ENCODE measurements around the gene SLC19A1.

The SLC19A1 gene

DNA sequence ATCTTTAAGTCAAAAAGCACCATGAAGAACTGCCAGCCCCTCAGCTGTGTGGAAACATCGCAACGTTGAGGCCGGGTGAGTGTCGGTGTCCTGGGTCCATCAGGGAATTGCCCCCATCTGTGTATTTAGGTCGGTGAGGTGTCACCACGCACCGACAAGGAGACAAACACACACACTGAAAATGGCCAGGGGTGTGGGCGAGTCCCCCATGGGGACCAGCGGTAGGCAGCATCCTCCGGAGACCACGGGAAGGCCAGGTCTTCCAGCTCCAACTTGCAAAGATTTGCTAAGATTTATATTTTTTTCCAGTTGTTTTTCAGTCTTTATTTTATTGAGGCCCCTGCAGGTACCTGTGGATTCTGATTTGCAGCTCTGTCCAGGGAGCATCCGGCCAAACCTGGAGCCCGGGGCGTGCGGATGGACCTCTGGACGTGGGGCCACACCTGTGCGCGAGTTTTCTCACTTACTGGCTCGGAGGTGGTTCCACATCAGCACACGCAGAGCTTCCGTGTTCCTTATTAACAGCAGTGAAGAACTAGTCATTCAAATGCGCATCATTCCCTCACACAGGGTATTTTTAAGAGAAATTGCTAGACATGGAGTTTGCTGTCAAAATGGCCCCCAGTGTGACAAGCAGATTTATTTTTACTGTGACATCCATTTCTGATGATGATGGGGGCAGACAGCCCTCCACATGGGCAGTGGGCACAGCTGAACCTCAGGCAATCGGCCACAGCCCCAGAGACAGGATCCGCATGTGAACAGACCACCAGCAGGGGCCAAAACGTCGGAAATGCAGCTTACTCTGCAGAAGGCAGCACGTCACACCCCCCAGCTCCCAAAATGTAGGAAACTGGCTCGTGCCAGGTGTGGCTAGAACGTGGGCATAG lies 17.2 kb upstream of the SLC19A1 start:
- H3K4me3 ChIP-seq (ENCODE audit: low read depth in 1 of 2, low read length in 2 of 2), result no peak overlapping the region

DNA sequence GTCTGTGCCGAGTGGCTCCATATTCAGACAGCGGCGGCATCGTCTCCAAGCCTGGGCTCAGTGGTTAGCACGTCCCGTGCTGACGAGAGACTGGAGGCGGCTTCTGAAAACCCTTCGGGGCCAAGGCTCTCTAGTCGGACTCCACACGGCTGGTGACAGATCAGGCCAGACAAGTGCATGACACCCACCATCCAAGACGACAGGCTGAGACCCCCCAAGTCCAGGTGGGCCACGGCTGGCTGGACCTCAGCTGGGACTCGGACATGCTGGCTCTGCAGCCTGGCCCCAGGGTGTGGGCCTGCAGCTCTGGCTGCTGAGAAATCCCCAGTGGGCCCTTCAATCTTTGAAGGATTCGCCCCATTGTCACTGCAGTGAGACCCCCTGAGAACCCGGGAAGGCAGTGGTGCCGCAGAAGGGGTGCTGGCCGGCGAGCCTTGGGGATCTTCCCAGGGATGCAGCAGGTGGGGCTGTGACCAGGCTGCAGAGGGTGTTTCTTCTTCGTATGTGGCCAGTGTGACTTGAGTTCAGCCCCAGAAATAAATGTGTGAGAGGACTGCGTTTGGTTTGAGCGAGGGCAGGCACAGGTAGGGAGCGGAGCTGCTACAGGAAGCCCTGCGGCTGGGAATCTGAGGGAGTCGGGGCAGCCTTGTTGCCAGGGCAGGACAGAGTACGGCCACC lies 15.9 kb upstream of the SLC19A1 start:
- H4K20me1 ChIP-seq (ENCODE audit: insufficient read depth, low read length), result no peaks in the 10 kb centered on the region
- H2AFZ ChIP-seq (ENCODE audit: low read depth, low read length), result no peak overlapping the region
- H3K4me1 ChIP-seq (ENCODE audit: insufficient read depth, low read length), result peaks cover 7% of the 10 kb centered on the region
- no peak overlapping the region for H3K27ac ChIP-seq (ENCODE audit: low read length)
- no peaks in the 10 kb centered on the region for H3K79me2 ChIP-seq (ENCODE audit: insufficient read depth, low read length)
- no peak for DNase-seq
- H3K4me2 ChIP-seq (ENCODE audit: insufficient read depth, low read length), result no peak overlapping the region
- no peak overlapping the region for H3K4me3 ChIP-seq (ENCODE audit: low read depth in 1 of 2, low read length in 2 of 2)
- no peaks in the 10 kb centered on the region for H3K36me3 ChIP-seq (ENCODE audit: insufficient read depth, low read length)
- H3K9ac ChIP-seq (ENCODE audit: low read depth, low read length), result no peak overlapping the region
- TF ChIP-seq, protein P1, sequence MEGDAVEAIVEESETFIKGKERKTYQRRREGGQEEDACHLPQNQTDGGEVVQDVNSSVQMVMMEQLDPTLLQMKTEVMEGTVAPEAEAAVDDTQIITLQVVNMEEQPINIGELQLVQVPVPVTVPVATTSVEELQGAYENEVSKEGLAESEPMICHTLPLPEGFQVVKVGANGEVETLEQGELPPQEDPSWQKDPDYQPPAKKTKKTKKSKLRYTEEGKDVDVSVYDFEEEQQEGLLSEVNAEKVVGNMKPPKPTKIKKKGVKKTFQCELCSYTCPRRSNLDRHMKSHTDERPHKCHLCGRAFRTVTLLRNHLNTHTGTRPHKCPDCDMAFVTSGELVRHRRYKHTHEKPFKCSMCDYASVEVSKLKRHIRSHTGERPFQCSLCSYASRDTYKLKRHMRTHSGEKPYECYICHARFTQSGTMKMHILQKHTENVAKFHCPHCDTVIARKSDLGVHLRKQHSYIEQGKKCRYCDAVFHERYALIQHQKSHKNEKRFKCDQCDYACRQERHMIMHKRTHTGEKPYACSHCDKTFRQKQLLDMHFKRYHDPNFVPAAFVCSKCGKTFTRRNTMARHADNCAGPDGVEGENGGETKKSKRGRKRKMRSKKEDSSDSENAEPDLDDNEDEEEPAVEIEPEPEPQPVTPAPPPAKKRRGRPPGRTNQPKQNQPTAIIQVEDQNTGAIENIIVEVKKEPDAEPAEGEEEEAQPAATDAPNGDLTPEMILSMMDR (IDR thresholded peaks at IDR 0.05; ENCODE audit: borderline replicate concordance, extremely low read depth, low read length, poor library complexity, severe bottlenecking), result no peak
- no peak for TF ChIP-seq EZH2 (IDR thresholded peaks at IDR 0.05; ENCODE audit: borderline replicate concordance, low read depth, low read length, severe bottlenecking)
- H3K9me3 ChIP-seq (ENCODE audit: insufficient read depth, low read length, severe bottlenecking), result no peaks in the 10 kb centered on the region
- H3K27me3 ChIP-seq (ENCODE audit: insufficient read depth, low read length, poor library complexity), result no peaks in the 10 kb centered on the region
- ATAC-seq (ENCODE audit: insufficient read depth, low read depth), result no peak

More for the DNA sequence above, 17.2 kb upstream of the SLC19A1 start:
- Histone ChIP-seq H4K20me1 (ENCODE audit: insufficient read depth, low read length) (no peaks in the 10 kb centered on the region), H3K4me2 (ENCODE audit: insufficient read depth, low read length) (no peak overlapping the region), H3K9me3 (ENCODE audit: insufficient read depth, low read length, severe bottlenecking) (no peaks in the 10 kb centered on the region), H3K4me1 (ENCODE audit: insufficient read depth, low read length) (peaks cover 4% of the 10 kb centered on the region; the same call in 1 of the 2 replicates), H3K36me3 (ENCODE audit: insufficient read depth, low read length) (no peaks in the 10 kb centered on the region), H3K27ac (ENCODE audit: low read length) (no peak overlapping the region), H3K79me2 (ENCODE audit: insufficient read depth, low read length) (no peaks in the 10 kb centered on the region), H3K9ac (ENCODE audit: low read depth, low read length) (no peak overlapping the region), H2AFZ (ENCODE audit: low read depth, low read length) (no peak overlapping the region), H3K27me3 (ENCODE audit: insufficient read depth, low read length, poor library complexity) (no peaks in the 10 kb centered on the region)
- ATAC-seq (ENCODE audit: insufficient read depth, low read depth) (no peak), DNase-seq (no peak)
- TF ChIP-seq, protein P1 (IDR thresholded peaks at IDR 0.05; ENCODE audit: borderline replicate concordance, extremely low read depth, low read length, poor library complexity, severe bottlenecking), result no peak
- no peak for TF ChIP-seq EZH2 (IDR thresholded peaks at IDR 0.05; ENCODE audit: borderline replicate concordance, low read depth, low read length, severe bottlenecking)

DNA sequence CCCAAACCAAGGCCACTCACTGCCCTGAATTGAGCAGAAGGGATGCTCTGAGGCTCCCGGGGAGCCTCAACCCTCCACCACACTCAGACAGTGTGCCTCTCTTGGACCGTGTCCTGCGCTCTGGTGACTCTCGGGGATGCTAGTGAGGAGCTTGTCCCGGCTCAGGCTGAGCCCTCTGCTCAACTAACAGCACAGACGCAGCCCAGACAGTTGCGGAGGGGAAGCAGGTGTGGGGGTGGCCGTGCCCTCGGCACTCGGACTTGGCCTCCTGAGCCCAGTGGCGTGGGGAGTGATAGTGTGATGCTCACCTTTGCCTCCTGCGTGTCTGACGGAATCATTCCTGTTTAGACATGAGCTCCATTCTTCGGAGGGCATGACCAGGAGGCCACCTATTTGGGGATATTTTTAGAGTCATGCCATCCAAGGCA lies 15.4 kb upstream of the SLC19A1 start:
- H3K27me3 ChIP-seq (ENCODE audit: insufficient read depth, low read length, poor library complexity), result no peaks in the 10 kb centered on the region
- no peaks in the 10 kb centered on the region for H3K9me3 ChIP-seq (ENCODE audit: insufficient read depth, low read length, severe bottlenecking)
- no peaks in the 10 kb centered on the region; the same call in 1 of the 2 replicates for H3K36me3 ChIP-seq (ENCODE audit: insufficient read depth, low read length)
- H4K20me1 ChIP-seq (ENCODE audit: insufficient read depth, low read length), result no peaks in the 10 kb centered on the region
- peaks cover 12% of the 10 kb centered on the region for H3K4me1 ChIP-seq (ENCODE audit: insufficient read depth, low read length)
- H3K79me2 ChIP-seq (ENCODE audit: insufficient read depth, low read length), result 0 out of 2 replicates have a peak, but pooled peaks cover 2% of the 10 kb centered on the region
- no peak overlapping the region for H2AFZ ChIP-seq (ENCODE audit: low read depth, low read length)
- H3K4me2 ChIP-seq (ENCODE audit: insufficient read depth, low read length), result no peak overlapping the region
- TF ChIP-seq, protein P1 (IDR thresholded peaks at IDR 0.05; ENCODE audit: borderline replicate concordance, extremely low read depth, low read length, poor library complexity, severe bottlenecking), result no peak
- DNase-seq (no peak), ATAC-seq (ENCODE audit: insufficient read depth, low read depth) (no peak)
- no peak overlapping the region for H3K27ac ChIP-seq (ENCODE audit: low read length)
- no peak overlapping the region for H3K4me3 ChIP-seq (ENCODE audit: low read depth in 1 of 2, low read length in 2 of 2)
- no peak overlapping the region for H3K9ac ChIP-seq (ENCODE audit: low read depth, low read length)
